Measurements from ENCODE around the gene INF2. TPM values are rescaled to one million over a fixed set of nuclear protein-coding genes. Genes with fewer than 3 reads are reported as not detected.
A peak's percentile ranks its signal among the peaks of the same experiment; 100 is the strongest.

The INF2 gene
- total and polyA plus RNA-seq, 9 of the 15 experiments (the other 6 are each of a cell fraction or from before 2014, with no cell fraction given): 0.56 to 31.3 (median 7.8) TPM

DNA sequence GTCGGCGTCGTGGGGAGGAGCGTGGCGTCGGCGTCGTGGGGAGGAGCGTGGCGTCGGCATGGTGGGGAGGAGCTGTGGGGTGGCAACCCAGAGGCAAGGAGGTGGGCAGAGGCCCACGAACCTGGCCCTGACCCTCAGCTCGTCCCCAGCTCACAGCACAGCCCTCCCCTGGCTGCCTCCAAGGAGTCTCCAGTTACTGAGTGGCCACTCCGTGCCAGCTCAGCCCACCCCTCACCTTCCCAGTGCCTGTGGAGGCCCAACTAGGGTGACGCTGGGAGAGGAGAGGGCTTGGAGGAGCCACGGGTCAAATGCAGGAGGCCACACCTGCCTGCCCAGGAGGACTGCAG, 40.4 kb downstream of the INF2 start (continued):
- no peak for TF ChIP-seq ZNF146 (CRISPR knock-in tag; IDR thresholded peaks at IDR 0.05; ENCODE audit: unreplicated experiment)
- TF ChIP-seq, protein P1, sequence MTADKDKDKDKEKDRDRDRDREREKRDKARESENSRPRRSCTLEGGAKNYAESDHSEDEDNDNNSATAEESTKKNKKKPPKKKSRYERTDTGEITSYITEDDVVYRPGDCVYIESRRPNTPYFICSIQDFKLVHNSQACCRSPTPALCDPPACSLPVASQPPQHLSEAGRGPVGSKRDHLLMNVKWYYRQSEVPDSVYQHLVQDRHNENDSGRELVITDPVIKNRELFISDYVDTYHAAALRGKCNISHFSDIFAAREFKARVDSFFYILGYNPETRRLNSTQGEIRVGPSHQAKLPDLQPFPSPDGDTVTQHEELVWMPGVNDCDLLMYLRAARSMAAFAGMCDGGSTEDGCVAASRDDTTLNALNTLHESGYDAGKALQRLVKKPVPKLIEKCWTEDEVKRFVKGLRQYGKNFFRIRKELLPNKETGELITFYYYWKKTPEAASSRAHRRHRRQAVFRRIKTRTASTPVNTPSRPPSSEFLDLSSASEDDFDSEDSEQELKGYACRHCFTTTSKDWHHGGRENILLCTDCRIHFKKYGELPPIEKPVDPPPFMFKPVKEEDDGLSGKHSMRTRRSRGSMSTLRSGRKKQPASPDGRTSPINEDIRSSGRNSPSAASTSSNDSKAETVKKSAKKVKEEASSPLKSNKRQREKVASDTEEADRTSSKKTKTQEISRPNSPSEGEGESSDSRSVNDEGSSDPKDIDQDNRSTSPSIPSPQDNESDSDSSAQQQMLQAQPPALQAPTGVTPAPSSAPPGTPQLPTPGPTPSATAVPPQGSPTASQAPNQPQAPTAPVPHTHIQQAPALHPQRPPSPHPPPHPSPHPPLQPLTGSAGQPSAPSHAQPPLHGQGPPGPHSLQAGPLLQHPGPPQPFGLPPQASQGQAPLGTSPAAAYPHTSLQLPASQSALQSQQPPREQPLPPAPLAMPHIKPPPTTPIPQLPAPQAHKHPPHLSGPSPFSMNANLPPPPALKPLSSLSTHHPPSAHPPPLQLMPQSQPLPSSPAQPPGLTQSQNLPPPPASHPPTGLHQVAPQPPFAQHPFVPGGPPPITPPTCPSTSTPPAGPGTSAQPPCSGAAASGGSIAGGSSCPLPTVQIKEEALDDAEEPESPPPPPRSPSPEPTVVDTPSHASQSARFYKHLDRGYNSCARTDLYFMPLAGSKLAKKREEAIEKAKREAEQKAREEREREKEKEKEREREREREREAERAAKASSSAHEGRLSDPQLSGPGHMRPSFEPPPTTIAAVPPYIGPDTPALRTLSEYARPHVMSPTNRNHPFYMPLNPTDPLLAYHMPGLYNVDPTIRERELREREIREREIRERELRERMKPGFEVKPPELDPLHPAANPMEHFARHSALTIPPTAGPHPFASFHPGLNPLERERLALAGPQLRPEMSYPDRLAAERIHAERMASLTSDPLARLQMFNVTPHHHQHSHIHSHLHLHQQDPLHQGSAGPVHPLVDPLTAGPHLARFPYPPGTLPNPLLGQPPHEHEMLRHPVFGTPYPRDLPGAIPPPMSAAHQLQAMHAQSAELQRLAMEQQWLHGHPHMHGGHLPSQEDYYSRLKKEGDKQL (CRISPR knock-in tag; IDR thresholded peaks at IDR 0.05; ENCODE audit: borderline replicate concordance): no peak
- TF ChIP-seq TBP (optimal IDR thresholded peaks at IDR 0.05; ENCODE audit: low read depth, low read length): peak; percentile 35
- TF ChIP-seq, protein P2, sequence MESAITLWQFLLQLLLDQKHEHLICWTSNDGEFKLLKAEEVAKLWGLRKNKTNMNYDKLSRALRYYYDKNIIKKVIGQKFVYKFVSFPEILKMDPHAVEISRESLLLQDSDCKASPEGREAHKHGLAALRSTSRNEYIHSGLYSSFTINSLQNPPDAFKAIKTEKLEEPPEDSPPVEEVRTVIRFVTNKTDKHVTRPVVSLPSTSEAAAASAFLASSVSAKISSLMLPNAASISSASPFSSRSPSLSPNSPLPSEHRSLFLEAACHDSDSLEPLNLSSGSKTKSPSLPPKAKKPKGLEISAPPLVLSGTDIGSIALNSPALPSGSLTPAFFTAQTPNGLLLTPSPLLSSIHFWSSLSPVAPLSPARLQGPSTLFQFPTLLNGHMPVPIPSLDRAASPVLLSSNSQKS (CRISPR knock-in tag; IDR thresholded peaks at IDR 0.05): no peak
- TF ChIP-seq, protein P3, sequence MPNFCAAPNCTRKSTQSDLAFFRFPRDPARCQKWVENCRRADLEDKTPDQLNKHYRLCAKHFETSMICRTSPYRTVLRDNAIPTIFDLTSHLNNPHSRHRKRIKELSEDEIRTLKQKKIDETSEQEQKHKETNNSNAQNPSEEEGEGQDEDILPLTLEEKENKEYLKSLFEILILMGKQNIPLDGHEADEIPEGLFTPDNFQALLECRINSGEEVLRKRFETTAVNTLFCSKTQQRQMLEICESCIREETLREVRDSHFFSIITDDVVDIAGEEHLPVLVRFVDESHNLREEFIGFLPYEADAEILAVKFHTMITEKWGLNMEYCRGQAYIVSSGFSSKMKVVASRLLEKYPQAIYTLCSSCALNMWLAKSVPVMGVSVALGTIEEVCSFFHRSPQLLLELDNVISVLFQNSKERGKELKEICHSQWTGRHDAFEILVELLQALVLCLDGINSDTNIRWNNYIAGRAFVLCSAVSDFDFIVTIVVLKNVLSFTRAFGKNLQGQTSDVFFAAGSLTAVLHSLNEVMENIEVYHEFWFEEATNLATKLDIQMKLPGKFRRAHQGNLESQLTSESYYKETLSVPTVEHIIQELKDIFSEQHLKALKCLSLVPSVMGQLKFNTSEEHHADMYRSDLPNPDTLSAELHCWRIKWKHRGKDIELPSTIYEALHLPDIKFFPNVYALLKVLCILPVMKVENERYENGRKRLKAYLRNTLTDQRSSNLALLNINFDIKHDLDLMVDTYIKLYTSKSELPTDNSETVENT (CRISPR knock-in tag; IDR thresholded peaks at IDR 0.05): 0 out of 2 replicates have a peak, but pooled peaks have one; percentile 19
- TF ChIP-seq, protein P4, sequence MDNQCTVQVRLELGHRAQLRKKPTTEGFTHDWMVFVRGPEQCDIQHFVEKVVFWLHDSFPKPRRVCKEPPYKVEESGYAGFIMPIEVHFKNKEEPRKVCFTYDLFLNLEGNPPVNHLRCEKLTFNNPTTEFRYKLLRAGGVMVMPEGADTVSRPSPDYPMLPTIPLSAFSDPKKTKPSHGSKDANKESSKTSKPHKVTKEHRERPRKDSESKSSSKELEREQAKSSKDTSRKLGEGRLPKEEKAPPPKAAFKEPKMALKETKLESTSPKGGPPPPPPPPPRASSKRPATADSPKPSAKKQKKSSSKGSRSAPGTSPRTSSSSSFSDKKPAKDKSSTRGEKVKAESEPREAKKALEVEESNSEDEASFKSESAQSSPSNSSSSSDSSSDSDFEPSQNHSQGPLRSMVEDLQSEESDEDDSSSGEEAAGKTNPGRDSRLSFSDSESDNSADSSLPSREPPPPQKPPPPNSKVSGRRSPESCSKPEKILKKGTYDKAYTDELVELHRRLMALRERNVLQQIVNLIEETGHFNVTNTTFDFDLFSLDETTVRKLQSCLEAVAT (IDR thresholded peaks at IDR 0.05): no peak
- TF ChIP-seq SMARCA4 (IDR thresholded peaks at IDR 0.05): no peak
- TF ChIP-seq, protein P5, sequence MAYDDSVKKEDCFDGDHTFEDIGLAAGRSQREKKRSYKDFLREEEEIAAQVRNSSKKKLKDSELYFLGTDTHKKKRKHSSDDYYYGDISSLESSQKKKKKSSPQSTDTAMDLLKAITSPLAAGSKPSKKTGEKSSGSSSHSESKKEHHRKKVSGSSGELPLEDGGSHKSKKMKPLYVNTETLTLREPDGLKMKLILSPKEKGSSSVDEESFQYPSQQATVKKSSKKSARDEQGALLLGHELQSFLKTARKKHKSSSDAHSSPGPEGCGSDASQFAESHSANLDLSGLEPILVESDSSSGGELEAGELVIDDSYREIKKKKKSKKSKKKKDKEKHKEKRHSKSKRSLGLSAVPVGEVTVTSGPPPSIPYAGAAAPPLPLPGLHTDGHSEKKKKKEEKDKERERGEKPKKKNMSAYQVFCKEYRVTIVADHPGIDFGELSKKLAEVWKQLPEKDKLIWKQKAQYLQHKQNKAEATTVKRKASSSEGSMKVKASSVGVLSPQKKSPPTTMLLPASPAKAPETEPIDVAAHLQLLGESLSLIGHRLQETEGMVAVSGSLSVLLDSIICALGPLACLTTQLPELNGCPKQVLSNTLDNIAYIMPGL (CRISPR knock-in tag; IDR thresholded peaks at IDR 0.05): no peak

All from K562 (cell line).